Fibroblast of mammary gland (primary cell): Measurements from ENCODE around the gene CEP97.

ENCODE experiments used
- DNase-seq: peaks from one replicate; pipeline ENCODE4 v3.0.0-alpha.2; 2010; ENCODE audit warnings: low read depth
- H3K4me3 ChIP-seq: 2 replicates; pipeline ENCODE4 v1.5.1; 2011; ENCODE audit warnings: low read depth, mild to moderate bottlenecking, low read length, moderate library complexity; ENCODE audit not compliant: control insufficient read depth
- TF ChIP-seq, protein P1 (sequence below): conservative IDR thresholded peaks from 2 replicates; pipeline ENCODE4 v1.5.1; 2011; ENCODE audit warnings: low read depth, low read length, inconsistent platforms; ENCODE audit not compliant: control insufficient read depth, insufficient read depth

CEP97 gene

DNA sequence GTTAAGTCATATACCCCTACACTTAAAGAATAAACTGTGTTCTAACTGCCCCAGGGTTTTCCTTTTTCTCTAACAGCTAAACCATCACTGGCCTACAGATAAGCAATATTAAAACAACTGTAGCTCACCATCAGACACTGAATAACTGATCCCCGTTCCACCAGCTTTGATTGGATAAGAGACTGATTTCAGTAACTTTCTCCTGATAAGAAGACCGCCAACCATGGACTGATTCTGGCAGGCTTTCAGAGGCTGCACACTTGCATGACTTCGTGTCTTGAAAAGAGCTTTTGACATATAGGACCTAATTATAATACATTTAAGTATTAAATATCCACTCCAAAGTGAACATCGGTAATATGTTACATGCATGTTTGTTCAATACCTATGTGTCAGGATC is 15.3 kb upstream of the CEP97 start:
- H3K4me3 ChIP-seq, result no peak overlapping the region
- TF ChIP-seq, protein P1, sequence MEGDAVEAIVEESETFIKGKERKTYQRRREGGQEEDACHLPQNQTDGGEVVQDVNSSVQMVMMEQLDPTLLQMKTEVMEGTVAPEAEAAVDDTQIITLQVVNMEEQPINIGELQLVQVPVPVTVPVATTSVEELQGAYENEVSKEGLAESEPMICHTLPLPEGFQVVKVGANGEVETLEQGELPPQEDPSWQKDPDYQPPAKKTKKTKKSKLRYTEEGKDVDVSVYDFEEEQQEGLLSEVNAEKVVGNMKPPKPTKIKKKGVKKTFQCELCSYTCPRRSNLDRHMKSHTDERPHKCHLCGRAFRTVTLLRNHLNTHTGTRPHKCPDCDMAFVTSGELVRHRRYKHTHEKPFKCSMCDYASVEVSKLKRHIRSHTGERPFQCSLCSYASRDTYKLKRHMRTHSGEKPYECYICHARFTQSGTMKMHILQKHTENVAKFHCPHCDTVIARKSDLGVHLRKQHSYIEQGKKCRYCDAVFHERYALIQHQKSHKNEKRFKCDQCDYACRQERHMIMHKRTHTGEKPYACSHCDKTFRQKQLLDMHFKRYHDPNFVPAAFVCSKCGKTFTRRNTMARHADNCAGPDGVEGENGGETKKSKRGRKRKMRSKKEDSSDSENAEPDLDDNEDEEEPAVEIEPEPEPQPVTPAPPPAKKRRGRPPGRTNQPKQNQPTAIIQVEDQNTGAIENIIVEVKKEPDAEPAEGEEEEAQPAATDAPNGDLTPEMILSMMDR, result no peak
- no peak for DNase-seq

DNA sequence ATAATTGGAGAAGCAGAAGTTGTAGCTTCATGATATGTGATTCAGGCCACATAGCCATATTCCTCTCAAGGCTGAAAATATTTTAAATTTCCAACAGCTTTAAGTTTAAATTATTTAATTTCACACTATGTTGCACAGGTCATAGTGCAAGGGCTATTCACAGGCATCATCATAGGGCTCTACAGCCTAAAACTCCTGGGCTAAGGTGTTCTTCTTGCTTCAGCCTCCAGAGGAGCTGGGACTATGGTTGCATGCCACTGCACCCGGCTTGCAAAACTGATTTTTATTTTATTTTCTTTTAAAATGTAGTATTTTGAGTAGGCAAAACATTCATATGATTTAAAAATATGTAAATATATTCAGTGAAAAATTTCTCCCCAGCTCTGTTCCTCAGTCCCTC is 6.0 kb upstream of the CEP97 start:
- DNase-seq, result no peak
- no peak overlapping the region for H3K4me3 ChIP-seq
- TF ChIP-seq, protein P1, result no peak

DNA sequence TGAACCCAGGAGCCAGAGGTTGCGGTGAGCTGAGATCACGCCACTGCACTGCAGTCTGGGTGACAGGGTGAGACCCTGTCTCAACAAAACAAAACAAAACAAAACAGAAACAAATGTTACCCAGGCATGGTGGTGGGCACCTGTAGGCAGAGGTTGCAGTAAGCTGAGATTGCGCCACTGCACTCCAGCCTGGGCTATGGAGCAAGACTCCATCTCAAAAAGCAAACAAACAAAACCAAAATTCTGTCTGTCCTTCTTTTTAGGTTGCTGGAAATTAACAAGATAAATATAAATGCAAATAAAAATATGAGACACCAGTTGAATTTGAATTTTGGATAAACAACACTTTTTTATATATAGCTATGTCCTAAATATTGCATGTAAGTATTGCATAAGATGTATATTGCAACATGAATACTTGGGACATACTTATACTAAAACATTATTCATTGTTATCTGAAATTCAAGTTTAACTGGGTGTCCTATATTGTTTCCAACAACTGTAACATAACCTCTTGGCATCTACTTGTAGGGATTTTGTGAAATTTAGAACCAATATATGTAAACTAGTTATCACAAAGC is 4.7 kb upstream of the CEP97 start:
- H3K4me3 ChIP-seq, result no peak overlapping the region
- TF ChIP-seq, protein P1, result no peak
- DNase-seq, result peak; percentile 10

DNA sequence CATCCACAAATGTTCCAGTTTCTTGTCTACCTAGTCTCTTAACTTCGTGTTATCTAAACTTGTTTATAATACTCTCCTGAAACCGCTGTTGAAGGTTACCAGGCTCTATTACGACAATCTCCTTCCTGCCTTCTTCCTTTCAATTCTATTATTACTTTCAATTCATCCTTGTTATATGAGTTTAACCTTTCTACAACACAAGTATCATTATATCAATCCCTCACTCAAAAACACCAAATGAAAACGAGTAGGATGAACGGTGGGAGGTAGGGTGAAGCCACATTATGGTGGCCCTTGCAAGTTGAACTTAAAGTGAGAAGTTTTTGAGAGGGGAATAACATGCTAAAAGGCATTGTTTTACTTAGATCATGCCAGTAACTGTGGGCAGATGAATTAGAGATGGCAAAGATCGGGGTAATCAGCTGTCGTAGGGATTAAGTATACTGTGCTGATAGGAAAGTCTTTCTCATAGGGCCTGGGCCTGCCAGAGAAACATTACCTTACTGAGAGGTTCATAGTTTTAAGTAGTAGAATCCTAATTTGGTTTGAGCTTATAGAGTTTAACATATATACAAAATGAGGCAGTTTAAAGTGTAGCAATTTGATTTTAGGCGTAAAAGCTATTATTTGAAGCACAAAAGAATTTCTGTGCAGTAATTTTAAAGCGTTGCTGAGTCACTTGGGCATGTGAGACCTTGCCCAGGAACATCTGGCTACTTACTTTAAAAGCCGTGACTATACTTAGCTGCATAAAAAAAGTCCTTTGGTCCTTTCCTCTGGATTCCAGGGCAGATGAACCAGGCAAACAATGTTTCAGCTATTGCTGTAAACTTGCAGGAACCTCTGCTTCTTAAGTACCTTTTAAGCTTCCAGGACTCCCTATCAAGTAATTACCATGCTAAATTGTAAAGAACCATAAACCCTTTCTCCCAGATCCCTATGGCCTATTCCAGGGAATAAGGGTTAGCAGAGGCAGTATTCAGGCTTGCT is 3.3 kb upstream of the CEP97 start:
- TF ChIP-seq, protein P1, result no peak
- no peak overlapping the region for H3K4me3 ChIP-seq
- DNase-seq, result peak; percentile 42

DNA sequence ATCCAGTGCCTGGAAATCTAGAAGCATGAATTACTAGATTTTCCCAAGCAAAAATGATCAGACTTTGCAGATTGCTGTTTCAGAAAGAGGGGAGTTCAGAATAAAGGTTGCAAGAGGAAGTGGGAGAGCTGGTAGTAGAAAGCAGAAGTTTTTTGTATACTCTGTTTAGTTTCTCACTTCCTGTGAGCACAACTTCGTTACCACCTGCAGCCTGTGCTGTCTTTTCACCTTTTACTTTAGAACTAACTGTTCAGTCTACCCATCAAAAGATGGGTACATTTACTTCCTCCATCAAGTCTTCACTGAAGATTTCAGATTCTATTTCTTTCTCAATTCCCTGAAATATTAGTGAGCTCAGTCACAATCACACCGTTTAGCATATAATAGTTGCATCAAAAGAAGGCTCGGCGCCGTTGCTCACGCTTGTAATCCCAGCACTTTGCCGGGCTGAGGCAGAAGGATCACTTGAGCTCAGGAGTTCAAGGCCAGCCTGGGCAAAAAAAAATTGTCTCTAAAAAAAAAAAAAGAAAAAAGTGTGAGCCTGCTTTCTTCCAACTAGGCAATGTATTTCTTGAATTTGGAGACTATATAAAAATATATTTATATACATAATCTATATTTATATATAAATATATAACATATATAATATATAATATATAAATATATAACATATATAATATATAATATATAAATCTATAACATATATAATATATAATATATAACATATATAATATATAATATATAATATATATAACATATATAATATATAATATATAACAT is 1.8 kb upstream of the CEP97 start:
- TF ChIP-seq, protein P1, result no peak
- DNase-seq, result no peak
- H3K4me3 ChIP-seq, result no peak overlapping the region

DNA sequence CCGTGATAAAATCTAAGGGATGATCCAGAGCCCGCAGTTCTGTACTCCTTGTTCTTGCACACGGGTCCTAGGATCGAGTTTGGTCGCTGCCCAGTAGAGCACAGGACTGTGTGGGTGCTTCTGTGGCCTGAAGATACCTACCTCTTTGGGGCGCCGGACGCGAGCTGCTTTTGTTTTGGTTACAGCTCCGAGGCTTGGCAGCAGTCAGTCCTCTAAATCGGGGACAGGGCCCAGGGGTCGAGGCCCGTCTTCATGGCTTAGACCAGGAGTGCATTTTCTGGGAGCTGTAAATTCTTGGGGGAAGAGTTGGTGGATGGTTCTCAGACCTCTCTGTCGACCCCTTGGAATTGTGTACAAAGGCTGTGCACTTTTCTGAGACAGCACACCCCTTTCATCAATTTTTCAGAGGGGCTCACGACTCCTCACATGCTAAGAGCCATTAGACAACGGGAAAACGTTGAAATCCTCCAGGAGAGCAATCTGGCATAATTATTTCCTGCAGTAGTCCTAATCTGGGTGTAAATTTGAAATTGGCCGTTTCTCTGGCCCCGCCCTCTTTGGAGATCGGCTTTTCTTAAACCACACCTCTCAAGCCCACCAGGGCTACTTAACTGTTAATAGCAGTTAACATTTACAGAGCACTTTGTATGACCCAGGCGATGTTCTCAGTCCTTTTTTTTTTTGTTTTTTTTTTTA is 928 bp downstream of the CEP97 start:
- TF ChIP-seq, protein P1, result no peak
- DNase-seq, result peak; percentile 25
- H3K4me3 ChIP-seq, result peak overlapping the region; percentile 94
